A673 (cell line): ENCODE measurements around the gene CDC42EP4.

Experiments used
- EZH2 ChIP-seq: fragments of 200-600 bp; sonication (generic); IDR thresholded peaks from 2 replicates; pipeline ENCODE4 v1.6.1; 2017; ENCODE audit warnings: borderline replicate concordance, low read depth, mild to moderate bottlenecking, mixed read lengths, antibody characterized with exemption, low read length; ENCODE audit not compliant: poor library complexity, severe bottlenecking
- TF ChIP-seq, protein P1 (sequence below): fragments of 300-800, 200-600 bp; sonication (generic); conservative IDR thresholded peaks from 2 replicates; pipeline ENCODE4 v1.5.1; 2017; ENCODE audit warnings: low read depth, mild to moderate bottlenecking, antibody characterized with exemption, low read length, moderate library complexity, mixed read lengths

DNA sequence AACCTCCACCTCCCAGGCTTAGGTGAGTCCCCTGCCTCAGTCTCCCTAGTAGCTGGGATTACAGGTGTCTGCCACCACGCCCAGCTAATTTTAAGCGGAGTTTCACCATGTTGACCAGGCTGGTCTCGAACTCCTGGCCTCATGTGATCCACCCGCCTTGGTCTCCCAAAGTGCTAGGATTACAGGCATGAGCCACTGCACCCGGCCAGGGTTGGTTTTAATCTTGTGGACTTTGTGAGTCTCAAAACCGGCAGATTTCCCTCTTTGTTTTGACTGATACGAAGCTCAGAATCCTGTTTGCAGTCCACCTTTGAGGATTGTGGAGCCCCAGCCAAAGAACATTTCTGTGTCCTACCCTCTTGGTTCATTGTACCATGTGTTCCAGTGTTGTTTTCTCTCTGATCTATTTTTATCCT lies 33.7 kb downstream of the CDC42EP4 start:
- TF ChIP-seq, protein P1, sequence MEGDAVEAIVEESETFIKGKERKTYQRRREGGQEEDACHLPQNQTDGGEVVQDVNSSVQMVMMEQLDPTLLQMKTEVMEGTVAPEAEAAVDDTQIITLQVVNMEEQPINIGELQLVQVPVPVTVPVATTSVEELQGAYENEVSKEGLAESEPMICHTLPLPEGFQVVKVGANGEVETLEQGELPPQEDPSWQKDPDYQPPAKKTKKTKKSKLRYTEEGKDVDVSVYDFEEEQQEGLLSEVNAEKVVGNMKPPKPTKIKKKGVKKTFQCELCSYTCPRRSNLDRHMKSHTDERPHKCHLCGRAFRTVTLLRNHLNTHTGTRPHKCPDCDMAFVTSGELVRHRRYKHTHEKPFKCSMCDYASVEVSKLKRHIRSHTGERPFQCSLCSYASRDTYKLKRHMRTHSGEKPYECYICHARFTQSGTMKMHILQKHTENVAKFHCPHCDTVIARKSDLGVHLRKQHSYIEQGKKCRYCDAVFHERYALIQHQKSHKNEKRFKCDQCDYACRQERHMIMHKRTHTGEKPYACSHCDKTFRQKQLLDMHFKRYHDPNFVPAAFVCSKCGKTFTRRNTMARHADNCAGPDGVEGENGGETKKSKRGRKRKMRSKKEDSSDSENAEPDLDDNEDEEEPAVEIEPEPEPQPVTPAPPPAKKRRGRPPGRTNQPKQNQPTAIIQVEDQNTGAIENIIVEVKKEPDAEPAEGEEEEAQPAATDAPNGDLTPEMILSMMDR = no peak
- no peak for TF ChIP-seq EZH2
